GM12878 (cell line): ENCODE data around the gene NDUFAB1. TPM values are rescaled to one million over a fixed set of nuclear protein-coding genes. Genes with fewer than 3 reads are reported as not detected.

Source experiments
- ATAC-seq: fragments of 200-7000 bp; cut with Tn5 transposase; 3 replicates; pipeline ENCODE4 v1.9.1; 2020; ENCODE audit warnings: mild to moderate bottlenecking, moderate library complexity
- BruUV-seq: library from RNA; stranded (reverse); fragments of 400-500 nt; replicated peaks from 2 replicates; lab custom pipeline; 2021; lab: Mats Ljungman, UMichigan
- CTCF ChIA-PET: fragments of 300-600 bp; sonication (Branson Sonifier 250); formaldehyde crosslinking; extraction: SDS; loops from one replicate; lab custom pipeline; 2021; ENCODE audit warnings: inconsistent platforms; lab: Yijun Ruan, JAX
- POLR2A ChIA-PET: fragments of 350-600 bp; formaldehyde crosslinking; extraction: SDS; loops from one replicate; lab custom pipeline; 2021; ENCODE audit warnings: inconsistent platforms; lab: Charles Lee
- RAD21 ChIA-PET: fragments of 300-600 bp; sonication (Branson Sonifier 250); formaldehyde crosslinking; loops from one replicate; lab custom pipeline; 2023; ENCODE audit warnings: antibody characterized with exemption; ENCODE audit not compliant: unreplicated experiment; lab: Charles Lee
- SMC1A ChIA-PET: fragments of 300-600 bp; sonication (Branson Sonifier 250); formaldehyde crosslinking; loops from one replicate; lab custom pipeline; 2023; ENCODE audit not compliant: unreplicated experiment, uncharacterized antibody; lab: Charles Lee
- DNase-seq: peaks from one replicate; pipeline ENCODE4 v3.0.0-alpha.2; 2011; ENCODE audit warnings: low read depth, low spot score
- FAIRE-seq: peaks from 3 replicates; lab custom pipeline; 2011; peaks lifted over from hg19 to GRCh38; lab: Jason Lieb, UNC
- H2AFZ ChIP-seq: 2 replicates; pipeline ENCODE4 v1.6.0; 2011; ENCODE audit warnings: low read depth, low read length, control low read depth; ENCODE audit not compliant: control insufficient read depth
- H3K27ac ChIP-seq: 2 replicates; pipeline ENCODE4 v1.5.1; 2011; ENCODE audit warnings: control low read depth; ENCODE audit not compliant: control insufficient read depth, insufficient read depth
- H3K27me3 ChIP-seq, 2 experiments: replicated peaks in 1 of 2; 2 replicates each; pipeline versions ENCODE4 v1.6.0 to v1.6.1; 2011; ENCODE audit warnings: low read length in 1 of 2; ENCODE audit not compliant: control insufficient read depth in 2 of 2, insufficient read depth in 2 of 2
- H3K36me3 ChIP-seq, 2 experiments: 2 replicates each; pipeline ENCODE4 v1.5.1; 2011; ENCODE audit warnings: low read length in 1 of 2; ENCODE audit not compliant: control insufficient read depth in 2 of 2, insufficient read depth in 2 of 2
- H3K4me1 ChIP-seq: 2 replicates; pipeline ENCODE4 v1.6.1; 2011; ENCODE audit warnings: mild to moderate bottlenecking, low read length, moderate library complexity, mixed read lengths; ENCODE audit not compliant: control insufficient read depth, insufficient read depth
- H3K4me2 ChIP-seq: 2 replicates; pipeline ENCODE4 v1.6.0; 2011; ENCODE audit warnings: control low read depth; ENCODE audit not compliant: control insufficient read depth, insufficient read depth
- H3K4me3 ChIP-seq: fragments of 200-600 bp; sonication (generic); 2 replicates; pipeline ENCODE4 v1.5.1; 2016
- H3K79me2 ChIP-seq: 2 replicates; pipeline ENCODE4 v1.6.0; 2011; ENCODE audit warnings: low read length; ENCODE audit not compliant: control insufficient read depth, insufficient read depth
- H3K9ac ChIP-seq: 2 replicates; pipeline ENCODE4 v1.8.0; 2011; ENCODE audit warnings: low read length, control low read depth, mixed read lengths; ENCODE audit not compliant: control insufficient read depth, insufficient read depth
- H3K9me3 ChIP-seq: replicated peaks from 3 replicates; pipeline ENCODE4 v1.5.1; 2011; ENCODE audit warnings: mild to moderate bottlenecking, low read length; ENCODE audit not compliant: control insufficient read depth, insufficient read depth
- H4K20me1 ChIP-seq: 2 replicates; pipeline ENCODE4 v1.6.0; 2011; ENCODE audit not compliant: control insufficient read depth, insufficient read depth
- CBX3 ChIP-seq: fragments of 200-600 bp; sonication (generic); IDR thresholded peaks from 2 replicates; pipeline ENCODE4 v1.6.1; 2016; ENCODE audit warnings: low read depth, borderline replicate concordance
- GATAD2B ChIP-seq: fragments of 450-650 bp; conservative IDR thresholded peaks from 2 replicates; pipeline ENCODE4 v1.6.1; 2017; ENCODE audit warnings: low read depth, mild to moderate bottlenecking, moderate library complexity
- HDAC6 ChIP-seq: fragments of 200-600 bp; sonication (generic); IDR thresholded peaks from one replicate; pipeline ENCODE4 v1.8.0; 2017; ENCODE audit warnings: antibody characterized with exemption; ENCODE audit not compliant: unreplicated experiment
- MTA3 ChIP-seq: IDR thresholded peaks from 2 replicates; pipeline ENCODE4 v1.6.1; 2012; ENCODE audit warnings: low read length, inconsistent platforms, borderline replicate concordance
- NFXL1 ChIP-seq: fragments of 450-650 bp; IDR thresholded peaks from 2 replicates; pipeline ENCODE4 v1.6.1; 2017; ENCODE audit warnings: antibody characterized with exemption, mild to moderate bottlenecking, borderline replicate concordance
- TCF7 ChIP-seq: IDR thresholded peaks from 2 replicates; pipeline ENCODE4 v1.6.1; 2014; ENCODE audit warnings: antibody characterized with exemption, borderline replicate concordance
- WGBS: methylation state at CpG from one replicate; pipeline ENCODE4 v1.1.6; 2016; ENCODE audit warnings: low lambda C conversion rate; ENCODE audit not compliant: insufficient replicate concordance, insufficient coverage; ENCODE audit errors: missing lambda C conversion rate; 5-methylcytosine and 5-hydroxymethylcytosine counted together
- in situ Hi-C: fragments of 300-500 bp; cut with MboI; formaldehyde crosslinking; loops from 9 replicates; pipeline ENCODE4 v1.14.3; 2018; ENCODE audit warnings: mixed read lengths
- intact Hi-C: fragments of 100-400 bp; cut with micrococcal nuclease; formaldehyde crosslinking; loops from one replicate; pipeline ENCODE4 v1.14.2; 2022; ENCODE audit not compliant: unreplicated experiment
- polyA plus RNA-seq, 11 experiments: library from polyadenylated mRNA; depleted of rRNA in 4 of 11; unstranded in 6 of 11; stranded (reverse) in 5 of 11; fragments of >200 nt; fragmentation: Nextera tagmentation in 4 of 11; fragmentation: Illumina TruSeq in 1 of 11; extraction: Ambion mirVana in 4 of 11; extraction: Trizol in 1 of 11; gene quantifications; 1 replicate in 1 of 11; 2 replicates in 10 of 11; pipeline versions ENCODE4 v1.2.1 to v1.2.3, GENCODE V29; 2011 to 2016; ENCODE audit warnings: inconsistent platforms in 2 of 11, missing spikeins in 2 of 11, low read depth in 1 of 11
- total RNA-seq, 4 experiments: library from RNA; depleted of rRNA in 3 of 4; stranded (reverse); fragments of >200 nt in 3 of 4; fragmentation: Illumina TruSeq in 1 of 4; extraction: Trizol in 1 of 4; gene quantifications; 2 replicates each; pipeline versions ENCODE4 v1.2.1 to v1.2.3, GENCODE V29; 2013 to 2021
- TF ChIP-seq, protein P1 (sequence below): fragments of 450-650 bp; IDR thresholded peaks from 2 replicates; pipeline ENCODE4 v1.6.1; 2016; ENCODE audit warnings: mild to moderate bottlenecking
- TF ChIP-seq, protein P2 (sequence below): fragments of 450-650 bp; IDR thresholded peaks from 2 replicates; pipeline ENCODE4 v1.6.1; 2018; ENCODE audit warnings: borderline replicate concordance, mild to moderate bottlenecking; ENCODE audit not compliant: partially characterized antibody
- TF ChIP-seq, protein P3 (sequence below): IDR thresholded peaks from 2 replicates; pipeline ENCODE4 v1.6.1; 2012; ENCODE audit warnings: improper control_type of control experiment, low read depth, low read length; ENCODE audit not compliant: insufficient replicate concordance

Gene NDUFAB1
- total and polyA plus RNA-seq, 10 of the 15 experiments (the other 5 are each of a cell fraction or from before 2014, with no cell fraction given): 79.9 to 584 (median 231) TPM

DNA sequence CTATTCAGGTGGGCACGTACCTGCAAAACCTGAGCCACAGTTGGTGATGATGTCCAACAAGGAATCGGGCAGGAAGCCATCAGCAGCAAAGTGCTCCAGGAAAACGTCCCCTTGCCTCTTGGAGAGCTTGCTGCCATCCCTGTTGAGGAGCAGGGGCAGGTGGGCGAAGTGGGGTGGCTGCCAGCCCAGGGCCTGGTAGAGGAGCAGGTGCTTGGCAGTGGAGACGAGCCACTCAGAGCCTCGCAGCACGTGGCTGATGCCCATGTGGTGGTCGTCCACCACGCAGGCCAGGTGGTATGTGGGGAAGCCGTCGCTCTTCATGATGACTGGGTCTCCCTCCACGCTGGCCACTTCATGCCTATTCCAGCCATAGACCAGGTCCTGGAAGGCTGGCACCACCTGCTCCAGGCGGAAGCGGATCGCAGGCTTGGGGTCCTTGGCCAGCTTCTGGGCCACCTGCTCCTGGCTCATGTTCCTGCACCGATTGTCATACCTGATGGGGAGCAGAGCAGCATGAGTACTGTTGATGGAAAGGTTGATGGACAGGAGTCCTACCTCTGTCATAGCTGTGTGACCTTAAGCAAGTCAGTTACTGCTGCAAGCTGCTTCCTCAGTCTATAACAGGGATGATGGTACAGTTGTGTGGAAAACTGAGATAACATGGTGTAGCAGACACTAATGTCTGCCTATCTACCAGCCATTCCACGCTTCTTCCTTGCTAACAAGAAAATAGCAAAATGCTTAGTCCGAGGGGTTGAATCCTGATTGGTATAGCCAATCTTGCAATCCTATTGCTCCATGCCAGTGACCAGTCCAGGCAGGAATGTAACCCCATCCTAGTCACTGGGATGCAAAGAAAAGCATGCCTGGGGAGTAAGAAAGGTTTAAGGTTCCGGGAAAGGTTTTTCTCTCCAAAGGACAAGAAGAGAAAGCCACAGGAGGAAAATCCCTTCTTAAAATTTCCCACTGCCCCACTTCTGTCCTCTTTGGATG is 61.0 kb downstream of the NDUFAB1 start:
- Histone ChIP-seq H3K4me1 (no peaks in the 10 kb centered on the region), H3K27ac (no peak overlapping the region), H3K9ac (no peak overlapping the region), H3K4me2 (no peak overlapping the region), H3K36me3 (peaks cover 19 to 34% of the 10 kb centered on the region in 2 experiments), H4K20me1 (no peaks in the 10 kb centered on the region), H3K4me3 (no peak overlapping the region), H3K9me3 (no peaks in the 10 kb centered on the region), H3K27me3 (no peaks in the 10 kb centered on the region), H3K79me2 (no peaks in the 10 kb centered on the region), H2AFZ (no peak overlapping the region)
- POLR2A ChIA-PET: no interaction called here
- FAIRE-seq: no peak
- CTCF ChIA-PET: no interaction called here
- ATAC-seq: no peak
- 97% methylated on average over 19 of the region's 19 CpGs for WGBS
- no TSS peak for BruUV-seq
- SMC1A ChIA-PET: no interaction called here
- in situ Hi-C loops: no loop called here
- no peak for DNase-seq
- RAD21 ChIA-PET: no interaction called here
- intact Hi-C loops: no loop called here
- TF ChIP-seq, protein P1, sequence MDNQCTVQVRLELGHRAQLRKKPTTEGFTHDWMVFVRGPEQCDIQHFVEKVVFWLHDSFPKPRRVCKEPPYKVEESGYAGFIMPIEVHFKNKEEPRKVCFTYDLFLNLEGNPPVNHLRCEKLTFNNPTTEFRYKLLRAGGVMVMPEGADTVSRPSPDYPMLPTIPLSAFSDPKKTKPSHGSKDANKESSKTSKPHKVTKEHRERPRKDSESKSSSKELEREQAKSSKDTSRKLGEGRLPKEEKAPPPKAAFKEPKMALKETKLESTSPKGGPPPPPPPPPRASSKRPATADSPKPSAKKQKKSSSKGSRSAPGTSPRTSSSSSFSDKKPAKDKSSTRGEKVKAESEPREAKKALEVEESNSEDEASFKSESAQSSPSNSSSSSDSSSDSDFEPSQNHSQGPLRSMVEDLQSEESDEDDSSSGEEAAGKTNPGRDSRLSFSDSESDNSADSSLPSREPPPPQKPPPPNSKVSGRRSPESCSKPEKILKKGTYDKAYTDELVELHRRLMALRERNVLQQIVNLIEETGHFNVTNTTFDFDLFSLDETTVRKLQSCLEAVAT: no peak
- TF ChIP-seq, protein P2, sequence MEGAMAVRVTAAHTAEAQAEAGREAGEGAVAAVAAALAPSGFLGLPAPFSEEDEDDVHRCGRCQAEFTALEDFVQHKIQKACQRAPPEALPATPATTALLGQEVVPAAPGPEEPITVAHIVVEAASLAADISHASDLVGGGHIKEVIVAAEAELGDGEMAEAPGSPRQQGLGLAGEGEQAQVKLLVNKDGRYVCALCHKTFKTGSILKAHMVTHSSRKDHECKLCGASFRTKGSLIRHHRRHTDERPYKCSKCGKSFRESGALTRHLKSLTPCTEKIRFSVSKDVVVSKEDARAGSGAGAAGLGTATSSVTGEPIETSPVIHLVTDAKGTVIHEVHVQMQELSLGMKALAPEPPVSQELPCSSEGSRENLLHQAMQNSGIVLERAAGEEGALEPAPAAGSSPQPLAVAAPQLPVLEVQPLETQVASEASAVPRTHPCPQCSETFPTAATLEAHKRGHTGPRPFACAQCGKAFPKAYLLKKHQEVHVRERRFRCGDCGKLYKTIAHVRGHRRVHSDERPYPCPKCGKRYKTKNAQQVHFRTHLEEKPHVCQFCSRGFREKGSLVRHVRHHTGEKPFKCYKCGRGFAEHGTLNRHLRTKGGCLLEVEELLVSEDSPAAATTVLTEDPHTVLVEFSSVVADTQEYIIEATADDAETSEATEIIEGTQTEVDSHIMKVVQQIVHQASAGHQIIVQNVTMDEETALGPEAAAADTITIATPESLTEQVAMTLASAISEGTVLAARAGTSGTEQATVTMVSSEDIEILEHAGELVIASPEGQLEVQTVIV: no peak
- TF ChIP-seq NFXL1: no peak
- no peak for TF ChIP-seq GATAD2B
- TF ChIP-seq HDAC6: no peak
- no peak for TF ChIP-seq TCF7
- TF ChIP-seq CBX3: no peak
- TF ChIP-seq, protein P3, sequence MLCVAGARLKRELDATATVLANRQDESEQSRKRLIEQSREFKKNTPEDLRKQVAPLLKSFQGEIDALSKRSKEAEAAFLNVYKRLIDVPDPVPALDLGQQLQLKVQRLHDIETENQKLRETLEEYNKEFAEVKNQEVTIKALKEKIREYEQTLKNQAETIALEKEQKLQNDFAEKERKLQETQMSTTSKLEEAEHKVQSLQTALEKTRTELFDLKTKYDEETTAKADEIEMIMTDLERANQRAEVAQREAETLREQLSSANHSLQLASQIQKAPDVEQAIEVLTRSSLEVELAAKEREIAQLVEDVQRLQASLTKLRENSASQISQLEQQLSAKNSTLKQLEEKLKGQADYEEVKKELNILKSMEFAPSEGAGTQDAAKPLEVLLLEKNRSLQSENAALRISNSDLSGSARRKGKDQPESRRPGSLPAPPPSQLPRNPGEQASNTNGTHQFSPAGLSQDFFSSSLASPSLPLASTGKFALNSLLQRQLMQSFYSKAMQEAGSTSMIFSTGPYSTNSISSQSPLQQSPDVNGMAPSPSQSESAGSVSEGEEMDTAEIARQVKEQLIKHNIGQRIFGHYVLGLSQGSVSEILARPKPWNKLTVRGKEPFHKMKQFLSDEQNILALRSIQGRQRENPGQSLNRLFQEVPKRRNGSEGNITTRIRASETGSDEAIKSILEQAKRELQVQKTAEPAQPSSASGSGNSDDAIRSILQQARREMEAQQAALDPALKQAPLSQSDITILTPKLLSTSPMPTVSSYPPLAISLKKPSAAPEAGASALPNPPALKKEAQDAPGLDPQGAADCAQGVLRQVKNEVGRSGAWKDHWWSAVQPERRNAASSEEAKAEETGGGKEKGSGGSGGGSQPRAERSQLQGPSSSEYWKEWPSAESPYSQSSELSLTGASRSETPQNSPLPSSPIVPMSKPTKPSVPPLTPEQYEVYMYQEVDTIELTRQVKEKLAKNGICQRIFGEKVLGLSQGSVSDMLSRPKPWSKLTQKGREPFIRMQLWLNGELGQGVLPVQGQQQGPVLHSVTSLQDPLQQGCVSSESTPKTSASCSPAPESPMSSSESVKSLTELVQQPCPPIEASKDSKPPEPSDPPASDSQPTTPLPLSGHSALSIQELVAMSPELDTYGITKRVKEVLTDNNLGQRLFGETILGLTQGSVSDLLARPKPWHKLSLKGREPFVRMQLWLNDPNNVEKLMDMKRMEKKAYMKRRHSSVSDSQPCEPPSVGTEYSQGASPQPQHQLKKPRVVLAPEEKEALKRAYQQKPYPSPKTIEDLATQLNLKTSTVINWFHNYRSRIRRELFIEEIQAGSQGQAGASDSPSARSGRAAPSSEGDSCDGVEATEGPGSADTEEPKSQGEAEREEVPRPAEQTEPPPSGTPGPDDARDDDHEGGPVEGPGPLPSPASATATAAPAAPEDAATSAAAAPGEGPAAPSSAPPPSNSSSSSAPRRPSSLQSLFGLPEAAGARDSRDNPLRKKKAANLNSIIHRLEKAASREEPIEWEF: no peak
- no peak for TF ChIP-seq MTA3
